Endothelial cell of umbilical vein (primary cell): ENCODE data around the gene PLEKHA8. TPM values are rescaled to one million over a fixed set of nuclear protein-coding genes. Genes with fewer than 3 reads are reported as not detected.

Experiments used
- BruUV-seq: library from RNA; stranded (reverse); fragments of 400-500 nt; replicated peaks from 2 replicates; lab custom pipeline; 2021; lab: Mats Ljungman, UMichigan
- CTCF ChIA-PET: fragments of 300-600, 350-600 bp; sonication (Branson Sonifier 250); formaldehyde crosslinking; loops from one replicate; lab custom pipeline; 2021; ENCODE audit warnings: antibody characterized with exemption, inconsistent platforms; lab: Charles Lee
- POLR2A ChIA-PET: fragments of 300-600, 350-600 bp; sonication (Branson Sonifier 250); formaldehyde crosslinking; loops from one replicate; lab custom pipeline; 2021; ENCODE audit warnings: antibody characterized with exemption, inconsistent platforms; lab: Charles Lee
- DNase-seq: peaks from one replicate; pipeline ENCODE4 v3.0.0-alpha.2; 2011; ENCODE audit warnings: low read depth, low spot score
- FAIRE-seq: peaks from 2 replicates; lab custom pipeline; 2011; peaks lifted over from hg19 to GRCh38; lab: Jason Lieb, UNC
- H2AFZ ChIP-seq: 2 replicates; pipeline ENCODE4 v1.6.0; 2012; ENCODE audit warnings: low read depth, low read length, control low read depth, inconsistent platforms
- H3K27ac ChIP-seq: 2 replicates; pipeline ENCODE4 v1.5.1; 2011; ENCODE audit warnings: low read depth, mild to moderate bottlenecking, control low read depth, low read length, moderate library complexity; ENCODE audit not compliant: insufficient read depth
- H3K27me3 ChIP-seq, 2 experiments: 2 replicates each; pipeline versions ENCODE4 v1.6.0 to v1.6.1; 2011; ENCODE audit warnings: low read length in 2 of 2, mixed read lengths in 1 of 2; ENCODE audit not compliant: control insufficient read depth in 2 of 2, insufficient read depth in 2 of 2
- H3K36me3 ChIP-seq, 2 experiments: 2 replicates in 1 of 2; 3 replicates in 1 of 2; pipeline ENCODE4 v1.5.1; 2011; ENCODE audit warnings: low read length in 2 of 2, mild to moderate bottlenecking in 1 of 2, moderate library complexity in 1 of 2; ENCODE audit not compliant: control insufficient read depth in 2 of 2, insufficient read depth in 2 of 2; ENCODE audit errors: extremely low read depth in 1 of 2
- H3K4me1 ChIP-seq: 3 replicates; pipeline ENCODE4 v1.5.1; 2011; ENCODE audit warnings: mild to moderate bottlenecking, low read length; ENCODE audit not compliant: control insufficient read depth, insufficient read depth; ENCODE audit errors: extremely low read depth
- H3K4me2 ChIP-seq: 2 replicates; pipeline ENCODE4 v1.6.1; 2011; ENCODE audit warnings: low read length, control low read depth, mixed read lengths; ENCODE audit not compliant: insufficient read depth
- H3K4me3 ChIP-seq, 3 experiments: fragments of 200-600 bp in 1 of 3; sonication (generic), shearing (Covaris generic) in 1 of 3; replicated peaks in 1 of 3; 2 replicates each; pipeline ENCODE4 v1.5.1; 2011 to 2016; ENCODE audit warnings: control low read depth in 3 of 3, low read length in 3 of 3, mild to moderate bottlenecking in 2 of 3, inconsistent platforms in 1 of 3, low read depth in 1 of 3, moderate library complexity in 1 of 3; ENCODE audit not compliant: insufficient read depth in 1 of 3
- H3K79me2 ChIP-seq: 2 replicates; pipeline ENCODE4 v1.6.0; 2012; ENCODE audit warnings: low read length, inconsistent platforms; ENCODE audit not compliant: control insufficient read depth, insufficient read depth
- H3K9ac ChIP-seq: replicated peaks from 2 replicates; pipeline ENCODE3; 2011; ENCODE audit warnings: low read length, control low read depth; ENCODE audit not compliant: insufficient read depth; ENCODE audit errors: extremely low read depth
- H3K9me1 ChIP-seq: replicated peaks from 3 replicates; pipeline ENCODE4 v1.6.0; 2011; ENCODE audit warnings: mild to moderate bottlenecking, low read length; ENCODE audit not compliant: control insufficient read depth, insufficient read depth; ENCODE audit errors: extremely low read depth
- H3K9me3 ChIP-seq: replicated peaks from 2 replicates; pipeline ENCODE4 v1.5.1; 2012; ENCODE audit warnings: low read length, inconsistent platforms; ENCODE audit not compliant: control insufficient read depth, insufficient read depth
- H4K20me1 ChIP-seq: replicated peaks from 2 replicates; pipeline ENCODE3; 2011; ENCODE audit warnings: mild to moderate bottlenecking, low read length; ENCODE audit not compliant: control insufficient read depth, insufficient read depth; ENCODE audit errors: extremely low read depth
- CTCF ChIP-seq, 2 donors: IDR thresholded peaks; 1 replicate in 1 of 2; 2 replicates in 1 of 2; pipeline ENCODE4 v1.5.1; 2011; ENCODE audit warnings: low read length in 2 of 2, mild to moderate bottlenecking in 2 of 2, moderate library complexity in 2 of 2, control low read depth in 1 of 2, inconsistent platforms in 1 of 2, low read depth in 1 of 2; ENCODE audit not compliant: insufficient read depth in 1 of 2; ENCODE audit errors: extremely low read depth in 1 of 2
- EZH2 ChIP-seq: IDR thresholded peaks from 2 replicates; pipeline ENCODE4 v1.6.1; 2012; ENCODE audit warnings: borderline replicate concordance, low read depth, mild to moderate bottlenecking, moderate library complexity, low read length, inconsistent platforms; ENCODE audit not compliant: severe bottlenecking
- FOS ChIP-seq: IDR thresholded peaks from 2 replicates; pipeline ENCODE4 v1.6.1; 2011; ENCODE audit warnings: mild to moderate bottlenecking, low read length, moderate library complexity, borderline replicate concordance; ENCODE audit not compliant: insufficient read depth
- GATA2 ChIP-seq: IDR thresholded peaks from 2 replicates; pipeline ENCODE4 v1.7.0; 2011; ENCODE audit warnings: low read depth, mild to moderate bottlenecking, moderate library complexity, mixed read lengths, low read length; ENCODE audit not compliant: insufficient read length, insufficient read depth
- dilution Hi-C: fragments of 300-500 bp; cut with MboI; formaldehyde crosslinking; loops from one replicate; pipeline ENCODE4 v1.15.0; 2019; ENCODE audit warnings: low sequenced_read_pairs; ENCODE audit not compliant: extremely low pct_ligation_motif_present
- intact Hi-C: fragments of 100-400 bp; cut with micrococcal nuclease; formaldehyde crosslinking; loops from one replicate; pipeline ENCODE4 v1.10.0; 2022
- polyA plus RNA-seq, 4 experiments: library from polyadenylated mRNA; depleted of rRNA in 3 of 4; stranded (reverse) in 3 of 4; unstranded in 1 of 4; fragments of >200 nt; gene quantifications; 2 replicates each; pipeline versions ENCODE4 v1.2.1 to v1.2.3, GENCODE V29; 2011 to 2012; ENCODE audit warnings: missing spikeins in 1 of 4
- total RNA-seq: library from RNA; stranded (reverse); gene quantifications from 2 replicates; pipeline ENCODE4 v1.2.3, GENCODE V29; 2021
- TF ChIP-seq, protein P1 (sequence below): IDR thresholded peaks from 2 replicates; pipeline ENCODE4 v1.6.1; 2011; ENCODE audit not compliant: insufficient read depth, insufficient read length

The PLEKHA8 gene
- total and polyA plus RNA-seq, 2 donors (not counting 3 experiments of a cell fraction or from before 2014, with no cell fraction given) = 4.5 to 19.8 TPM

- H3K9me1 ChIP-seq = no peaks in the 10 kb centered on the region
- no peak overlapping the region for H3K9ac ChIP-seq
- H3K4me3 ChIP-seq = no peak overlapping the region
- FAIRE-seq = no peak
- H3K79me2 ChIP-seq = no peaks in the 10 kb centered on the region
- BruUV-seq = no TSS peak
- TF ChIP-seq CTCF (IDR thresholded peaks at IDR 0.05; ENCODE audit: extremely low read depth in 1 of 2, insufficient read depth in 1 of 2, low read depth in 1 of 2, low read length in 2 of 2) = no peak
- no peak for TF ChIP-seq EZH2
- peaks cover 2% of the 10 kb centered on the region for H4K20me1 ChIP-seq
- no peaks in the 10 kb centered on the region for H3K27me3 ChIP-seq
- dilution Hi-C loops = no loop called here
- no peak for DNase-seq
- ChIA-PET POLR2A (no interaction called here), CTCF (interaction anchor here (1.2 to 1.8 kb wide), 2 partner anchors 10 to 21 kb away, joined by 3 to 4 read pairs; no protein-coding TSS in a partner anchor)
- no peaks in the 10 kb centered on the region for H3K36me3 ChIP-seq
- intact Hi-C loops = no loop called here
- no peaks in the 10 kb centered on the region for H3K9me3 ChIP-seq
- no peak overlapping the region for H3K4me2 ChIP-seq
- H3K4me1 ChIP-seq = no peaks in the 10 kb centered on the region
- no peak overlapping the region for H3K27ac ChIP-seq
- no peak overlapping the region for H2AFZ ChIP-seq
Measured at GRCh38 chr7:30040938-30041337, 12.7 kb downstream of the PLEKHA8 start.

- no peak for FAIRE-seq
- no peaks in the 10 kb centered on the region for H3K27me3 ChIP-seq
- no peaks in the 10 kb centered on the region for H3K9me1 ChIP-seq
- no peaks in the 10 kb centered on the region for H3K9me3 ChIP-seq
- no peak overlapping the region for H3K27ac ChIP-seq
- BruUV-seq = no TSS peak
- no peaks in the 10 kb centered on the region for H3K79me2 ChIP-seq
- CTCF ChIA-PET = interaction anchor here (0.9 to 1.8 kb wide), 3 partner anchors 11 to 33 kb away, joined by 3 to 4 read pairs (median 3); no protein-coding TSS in a partner anchor
- dilution Hi-C loops (no loop called here), intact Hi-C loops (no loop called here)
- POLR2A ChIA-PET = no interaction called here
- H4K20me1 ChIP-seq = peaks cover 2% of the 10 kb centered on the region
- DNase-seq = no peak
- H3K9ac ChIP-seq = no peak overlapping the region
- peaks cover 0 to 1% of the 10 kb centered on the region in 2 experiments for H3K36me3 ChIP-seq
- H2AFZ ChIP-seq = no peak overlapping the region
- H3K4me1 ChIP-seq = no peaks in the 10 kb centered on the region
- H3K4me2 ChIP-seq = no peak overlapping the region
- no peak for TF ChIP-seq FOS
- TF ChIP-seq GATA2 = no peak
- TF ChIP-seq, protein P1, sequence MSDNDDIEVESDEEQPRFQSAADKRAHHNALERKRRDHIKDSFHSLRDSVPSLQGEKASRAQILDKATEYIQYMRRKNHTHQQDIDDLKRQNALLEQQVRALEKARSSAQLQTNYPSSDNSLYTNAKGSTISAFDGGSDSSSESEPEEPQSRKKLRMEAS = no peak
- H3K4me3 ChIP-seq = no peak overlapping the region
Measured at GRCh38 chr7:30041526-30042269, 13.5 kb downstream of the PLEKHA8 start.
